Keratinocyte (primary cell): Measurements from ENCODE around the gene RSPH9. TPM values are rescaled to one million over a fixed set of nuclear protein-coding genes. Genes with fewer than 3 reads are reported as not detected.

Source experiments
- DNase-seq: peaks from one replicate; pipeline ENCODE4 v3.0.0-alpha.2; 2011; ENCODE audit warnings: low read depth, missing footprints, low spot score
- FAIRE-seq: peaks from 2 replicates; lab custom pipeline; 2011; peaks lifted over from hg19 to GRCh38; lab: Jason Lieb, UNC
- H2AFZ ChIP-seq: 2 replicates; pipeline ENCODE4 v1.6.0; 2012; ENCODE audit warnings: low read length, control low read depth, inconsistent platforms; ENCODE audit not compliant: control insufficient read depth
- H3K27ac ChIP-seq: 2 replicates; pipeline ENCODE4 v1.5.1; 2011; ENCODE audit warnings: low read length; ENCODE audit not compliant: control insufficient read depth, insufficient read depth
- H3K27me3 ChIP-seq: 3 replicates; pipeline ENCODE4 v1.6.0; 2011; ENCODE audit warnings: low read length; ENCODE audit not compliant: control insufficient read depth, insufficient read depth; ENCODE audit errors: extremely low read depth
- H3K36me3 ChIP-seq, 2 experiments: 2 replicates in 1 of 2; 3 replicates in 1 of 2; pipeline ENCODE4 v1.5.1; 2011; ENCODE audit warnings: low read length in 2 of 2, mild to moderate bottlenecking in 1 of 2; ENCODE audit not compliant: control insufficient read depth in 2 of 2, insufficient read depth in 2 of 2; ENCODE audit errors: extremely low read depth in 1 of 2
- H3K4me1 ChIP-seq: 3 replicates; pipeline ENCODE4 v1.5.1; 2011; ENCODE audit warnings: low read length; ENCODE audit not compliant: control insufficient read depth, insufficient read depth; ENCODE audit errors: extremely low read depth
- H3K4me2 ChIP-seq: 3 replicates; pipeline ENCODE4 v1.6.0; 2011; ENCODE audit warnings: low read depth, low read length; ENCODE audit not compliant: control insufficient read depth, insufficient read depth; ENCODE audit errors: extremely low read depth
- H3K4me3 ChIP-seq, 3 experiments: fragments of 200-600 bp in 1 of 3; sonication (generic) in 1 of 3; 2 replicates in 2 of 3; 3 replicates in 1 of 3; pipeline ENCODE4 v1.5.1; 2011 to 2016; ENCODE audit warnings: low read length in 3 of 3, mild to moderate bottlenecking in 3 of 3, control low read depth in 2 of 3, inconsistent platforms in 1 of 3, low read depth in 1 of 3, mixed read lengths in 1 of 3, mixed run types in 1 of 3, moderate library complexity in 1 of 3; ENCODE audit not compliant: control insufficient read depth in 2 of 3, insufficient read depth in 2 of 3; ENCODE audit errors: extremely low read depth in 1 of 3
- H3K79me2 ChIP-seq: 2 replicates; pipeline ENCODE4 v1.6.0; 2012; ENCODE audit warnings: low read length; ENCODE audit not compliant: control insufficient read depth, insufficient read depth
- H3K9ac ChIP-seq: 3 replicates; pipeline ENCODE4 v1.6.0; 2011; ENCODE audit warnings: low read length; ENCODE audit not compliant: control insufficient read depth, insufficient read depth; ENCODE audit errors: extremely low read depth
- H3K9me1 ChIP-seq: 3 replicates; pipeline ENCODE4 v1.6.0; 2011; ENCODE audit warnings: low read length; ENCODE audit not compliant: control insufficient read depth, insufficient read depth; ENCODE audit errors: extremely low read depth
- H3K9me3 ChIP-seq: 2 replicates; pipeline ENCODE4 v1.5.1; 2012; ENCODE audit warnings: low read depth, low read length; ENCODE audit not compliant: control insufficient read depth
- H4K20me1 ChIP-seq: 3 replicates; pipeline ENCODE4 v1.6.0; 2011; ENCODE audit warnings: low read length; ENCODE audit not compliant: control insufficient read depth, insufficient read depth; ENCODE audit errors: extremely low read depth
- CTCF ChIP-seq, 3 experiments: IDR thresholded peaks in 1 of 3; conservative IDR thresholded peaks in 1 of 3; optimal IDR thresholded peaks in 1 of 3; 2 replicates in 2 of 3; 3 replicates in 1 of 3; pipeline versions ENCODE3 to v1.5.1; 2011; ENCODE audit warnings: low read length in 3 of 3, mild to moderate bottlenecking in 3 of 3, moderate library complexity in 2 of 3, control low read depth in 1 of 3, inconsistent platforms in 1 of 3; ENCODE audit not compliant: insufficient read depth in 2 of 3; ENCODE audit errors: extremely low read depth in 1 of 3
- EZH2 ChIP-seq: IDR thresholded peaks from one replicate; pipeline ENCODE4 v1.6.1; 2012; ENCODE audit warnings: inconsistent platforms, mild to moderate bottlenecking, low read length, moderate library complexity
- dilution Hi-C: fragments of 300-500 bp; cut with MboI; formaldehyde crosslinking; loops from one replicate; pipeline ENCODE4 v1.7.0; 2020; ENCODE audit warnings: low sequenced_read_pairs; ENCODE audit not compliant: extremely low pct_ligation_motif_present
- polyA plus RNA-seq, 5 experiments: library from polyadenylated mRNA; depleted of rRNA in 3 of 5; stranded (reverse) in 3 of 5; stranded (forward) in 1 of 5; unstranded in 1 of 5; fragments of >200 nt; gene quantifications; 1 replicate in 1 of 5; 2 replicates in 3 of 5; 3 replicates in 1 of 5; pipeline versions ENCODE4 v1.2.1 to v1.2.3, GENCODE V29; 2011 to 2012; ENCODE audit warnings: missing spikeins in 2 of 5, low read depth in 1 of 5, low replicate concordance in 1 of 5

The RSPH9 gene
- polyA plus RNA-seq, 1 donor (not counting 4 experiments of a cell fraction or from before 2014, with no cell fraction given), result not detected

- Histone ChIP-seq H3K4me3 (no peak overlapping the region), H3K27ac (no peak overlapping the region), H3K9me3 (no peaks in the 10 kb centered on the region), H4K20me1 (no peaks in the 10 kb centered on the region), H3K36me3 (peaks cover 5% of the 10 kb centered on the region in 2 experiments), H3K4me2 (no peak overlapping the region), H3K9me1 (peaks cover 2% of the 10 kb centered on the region), H3K79me2 (no peaks in the 10 kb centered on the region), H3K27me3 (no peaks in the 10 kb centered on the region), H2AFZ (no peak overlapping the region), H3K9ac (no peak overlapping the region), H3K4me1 (peaks cover 25% of the 10 kb centered on the region)
- DNase-seq (no peak), FAIRE-seq (no peak)
- dilution Hi-C loops, result no loop called here
- TF ChIP-seq EZH2 (no peak), CTCF (optimal IDR thresholded peaks at IDR 0.05 in 1 of 3, IDR thresholded peaks at IDR 0.05 in 1 of 3, conservative IDR thresholded peaks at IDR 0.05 in 1 of 3; ENCODE audit: extremely low read depth in 1 of 3, insufficient read depth in 2 of 3, low read length in 3 of 3) (no peak)
Measured at GRCh38 chr6:43666196-43666920, 21.5 kb downstream of the RSPH9 start.

- Histone ChIP-seq H3K27me3 (no peaks in the 10 kb centered on the region), H3K9me3 (no peaks in the 10 kb centered on the region), H3K4me1 (peaks cover 25% of the 10 kb centered on the region), H2AFZ (no peak overlapping the region), H3K9me1 (peaks cover 2% of the 10 kb centered on the region), H3K4me3 (no peak overlapping the region), H3K79me2 (no peaks in the 10 kb centered on the region), H3K4me2 (peak overlapping the region; percentile 12), H3K36me3 (peaks cover 11 to 12% of the 10 kb centered on the region in 2 experiments), H3K9ac (no peak overlapping the region), H4K20me1 (no peaks in the 10 kb centered on the region), H3K27ac (no peak overlapping the region)
- DNase-seq, result no peak
- dilution Hi-C loops, result no loop called here
- peak; percentile 78 for FAIRE-seq
- TF ChIP-seq EZH2 (no peak), CTCF (optimal IDR thresholded peaks at IDR 0.05 in 1 of 3, IDR thresholded peaks at IDR 0.05 in 1 of 3, conservative IDR thresholded peaks at IDR 0.05 in 1 of 3; ENCODE audit: extremely low read depth in 1 of 3, insufficient read depth in 2 of 3, low read length in 3 of 3) (peak in 2 of 3 experiments; percentile 92 to 98)
Measured at GRCh38 chr6:43667245-43668150, 22.7 kb downstream of the RSPH9 start.
